IMR-90 (cell line): ENCODE data around the gene MDM1. TPM values are rescaled to one million over a fixed set of nuclear protein-coding genes. Genes with fewer than 3 reads are reported as not detected.

Source experiments
- ATAC-seq: fragments of 200-7000 bp; cut with Tn5 transposase; 2 replicates; pipeline ENCODE4 v1.9.1; 2020; ENCODE audit warnings: low read depth, mild to moderate bottlenecking, moderate library complexity
- BruUV-seq: library from RNA; stranded (reverse); fragments of 400-500 nt; replicated peaks from 2 replicates; lab custom pipeline; 2021; lab: Mats Ljungman, UMichigan
- CTCF ChIA-PET: fragments of 300-600 bp; formaldehyde crosslinking; extraction: SDS; loops from one replicate; lab custom pipeline; 2021; ENCODE audit warnings: antibody characterized with exemption; lab: Yijun Ruan, JAX
- POLR2A ChIA-PET: fragments of 300-600 bp; sonication (Branson Sonifier 250); formaldehyde crosslinking; loops from one replicate; lab custom pipeline; 2022; ENCODE audit warnings: antibody characterized with exemption; ENCODE audit not compliant: unreplicated experiment; lab: Charles Lee
- DNase-seq: peaks from one replicate; pipeline ENCODE4 v3.0.0; 2013
- H2AFZ ChIP-seq: replicated peaks from 2 replicates; pipeline ENCODE3; 2013; ENCODE audit warnings: low read length, mild to moderate bottlenecking; ENCODE audit not compliant: poor library complexity
- H2AK5ac ChIP-seq: 2 replicates; pipeline ENCODE4 v1.6.1; 2013; ENCODE audit warnings: low read depth, low read length, inconsistent platforms
- H2AK9ac ChIP-seq: replicated peaks from 2 replicates; pipeline ENCODE3; 2013; ENCODE audit warnings: mild to moderate bottlenecking, low read depth, low read length, moderate library complexity; ENCODE audit not compliant: poor library complexity
- H2BK120ac ChIP-seq: 2 replicates; pipeline ENCODE4 v1.6.1; 2013; ENCODE audit warnings: low read depth, low read length, inconsistent platforms
- H2BK15ac ChIP-seq: 3 replicates; pipeline ENCODE4 v1.6.1; 2013; ENCODE audit warnings: low read depth, low read length, inconsistent platforms
- H2BK20ac ChIP-seq: 2 replicates; pipeline ENCODE4 v1.6.1; 2013; ENCODE audit warnings: low read depth, mild to moderate bottlenecking, inconsistent platforms, low read length, moderate library complexity
- H2BK5ac ChIP-seq: 2 replicates; pipeline ENCODE4 v1.6.1; 2013; ENCODE audit warnings: mild to moderate bottlenecking, low read depth, low read length, inconsistent platforms; ENCODE audit not compliant: poor library complexity, severe bottlenecking
- H3K14ac ChIP-seq: replicated peaks from 2 replicates; pipeline ENCODE4 v1.6.1; 2013; ENCODE audit warnings: low read depth, low read length, inconsistent platforms
- H3K18ac ChIP-seq: 2 replicates; pipeline ENCODE4 v1.6.1; 2013; ENCODE audit warnings: low read depth, low read length, control low read depth
- H3K23ac ChIP-seq: 2 replicates; pipeline ENCODE4 v1.6.1; 2013; ENCODE audit warnings: low read depth, low read length, inconsistent platforms
- H3K27ac ChIP-seq: 2 replicates; pipeline ENCODE4 v1.5.1; 2013; ENCODE audit warnings: mild to moderate bottlenecking, control low read depth, low read length; ENCODE audit not compliant: insufficient read depth
- H3K27me3 ChIP-seq: 2 replicates; pipeline ENCODE4 v1.6.1; 2013; ENCODE audit warnings: low read length; ENCODE audit not compliant: control insufficient read depth, insufficient read depth
- H3K36me3 ChIP-seq: 2 replicates; pipeline ENCODE4 v1.6.1; 2013; ENCODE audit warnings: low read length, mixed read lengths; ENCODE audit not compliant: control insufficient read depth, insufficient read depth
- H3K4ac ChIP-seq: 2 replicates; pipeline ENCODE4 v1.6.1; 2013; ENCODE audit warnings: low read depth, low read length, inconsistent platforms
- H3K4me1 ChIP-seq: 2 replicates; pipeline ENCODE4 v1.6.1; 2013; ENCODE audit warnings: low read length, mixed read lengths; ENCODE audit not compliant: control insufficient read depth, insufficient read depth
- H3K4me2 ChIP-seq: 2 replicates; pipeline ENCODE4 v1.6.1; 2013; ENCODE audit warnings: low read depth, mild to moderate bottlenecking, control low read depth, low read length, moderate library complexity
- H3K4me3 ChIP-seq: 2 replicates; pipeline ENCODE4 v1.5.1; 2013; ENCODE audit warnings: low read depth, mild to moderate bottlenecking, control low read depth, low read length, moderate library complexity; ENCODE audit not compliant: insufficient read depth
- H3K56ac ChIP-seq: 2 replicates; pipeline ENCODE4 v1.6.1; 2013; ENCODE audit warnings: low read length, inconsistent platforms; ENCODE audit not compliant: insufficient read depth; ENCODE audit errors: extremely low read depth
- H3K79me1 ChIP-seq, 2 experiments: 2 replicates each; pipeline ENCODE4 v1.6.1; 2013; ENCODE audit warnings: low read length in 2 of 2, inconsistent platforms in 1 of 2, low read depth in 1 of 2
- H3K9ac ChIP-seq: 2 replicates; pipeline ENCODE4 v1.6.1; 2013; ENCODE audit warnings: low read depth, low read length, control low read depth
- H3K9me1 ChIP-seq: 2 replicates; pipeline ENCODE4 v1.6.1; 2013; ENCODE audit warnings: low read length, inconsistent platforms; ENCODE audit not compliant: insufficient read depth
- H3K9me3 ChIP-seq: 2 replicates; pipeline ENCODE4 v1.6.1; 2013; ENCODE audit warnings: low read length; ENCODE audit not compliant: control insufficient read depth, insufficient read depth
- H4K20me1 ChIP-seq: 2 replicates; pipeline ENCODE4 v1.6.1; 2013; ENCODE audit warnings: low read length, inconsistent platforms; ENCODE audit not compliant: insufficient read depth
- H4K5ac ChIP-seq: 2 replicates; pipeline ENCODE4 v1.6.1; 2013; ENCODE audit warnings: mild to moderate bottlenecking, low read depth, low read length, control low read depth
- H4K8ac ChIP-seq, 2 experiments: 2 replicates each; pipeline ENCODE4 v1.6.1; 2013; ENCODE audit warnings: low read depth in 2 of 2, low read length in 2 of 2, control low read depth in 1 of 2, inconsistent platforms in 1 of 2
- H4K91ac ChIP-seq: 2 replicates; pipeline ENCODE4 v1.6.1; 2013; ENCODE audit warnings: low read depth, low read length, inconsistent platforms; ENCODE audit not compliant: insufficient read depth
- BHLHE40 ChIP-seq: fragments of 150-350 bp; IDR thresholded peaks from 2 replicates; pipeline ENCODE4 v1.6.1; 2016; ENCODE audit warnings: mild to moderate bottlenecking, low read depth, low read length
- CEBPB ChIP-seq: IDR thresholded peaks from 2 replicates; pipeline ENCODE4 v1.6.1; 2012; ENCODE audit warnings: low read depth, low read length, improper control_type of control experiment
- CHD1 ChIP-seq: IDR thresholded peaks from 2 replicates; pipeline ENCODE4 v1.6.1; 2012; ENCODE audit warnings: low read depth, low read length, improper control_type of control experiment
- CTCF ChIP-seq: conservative IDR thresholded peaks from 2 replicates; pipeline ENCODE4 v1.5.1; 2012; ENCODE audit warnings: mild to moderate bottlenecking, low read depth, low read length, improper control_type of control experiment
- ELK1 ChIP-seq: fragments of 150-350 bp; IDR thresholded peaks from 2 replicates; pipeline ENCODE4 v1.6.1; 2016; ENCODE audit warnings: low read depth, mild to moderate bottlenecking, low read length, moderate library complexity, borderline replicate concordance
- FOS ChIP-seq: fragments of 150-350 bp; IDR thresholded peaks from 2 replicates; pipeline ENCODE4 v1.6.1; 2016; ENCODE audit warnings: low read depth, low read length
- MAFK ChIP-seq: IDR thresholded peaks from 2 replicates; pipeline ENCODE4 v1.6.1; 2012; ENCODE audit warnings: low read depth, low read length, improper control_type of control experiment
- MAZ ChIP-seq: IDR thresholded peaks from 2 replicates; pipeline ENCODE4 v1.6.1; 2012; ENCODE audit warnings: low read depth, mild to moderate bottlenecking, low read length, improper control_type of control experiment, moderate library complexity, borderline replicate concordance
- MXI1 ChIP-seq: IDR thresholded peaks from 2 replicates; pipeline ENCODE4 v1.6.1; 2012; ENCODE audit warnings: low read depth, mild to moderate bottlenecking, low read length, moderate library complexity, borderline replicate concordance
- NFE2L2 ChIP-seq: fragments of 150-350 bp; IDR thresholded peaks from 2 replicates; pipeline ENCODE4 v1.6.1; 2016; ENCODE audit warnings: low read depth, mild to moderate bottlenecking, low read length
- POLR2A ChIP-seq: IDR thresholded peaks from 2 replicates; pipeline ENCODE4 v1.6.1; 2012; ENCODE audit warnings: mild to moderate bottlenecking, low read depth, low read length
- RAD21 ChIP-seq: IDR thresholded peaks from 2 replicates; pipeline ENCODE4 v1.6.1; 2012; ENCODE audit warnings: low read length, improper control_type of control experiment
- RCOR1 ChIP-seq: IDR thresholded peaks from 2 replicates; pipeline ENCODE4 v1.6.1; 2012; ENCODE audit warnings: mild to moderate bottlenecking, low read length, improper control_type of control experiment; ENCODE audit not compliant: insufficient replicate concordance
- RFX5 ChIP-seq: IDR thresholded peaks from 2 replicates; pipeline ENCODE4 v1.8.0; 2012; ENCODE audit warnings: low read depth, mild to moderate bottlenecking, low read length, moderate library complexity
- SMC3 ChIP-seq: fragments of 150-350 bp; IDR thresholded peaks from 2 replicates; pipeline ENCODE4 v1.6.1; 2016; ENCODE audit warnings: low read depth, mild to moderate bottlenecking, antibody characterized with exemption, low read length, moderate library complexity
- USF2 ChIP-seq: fragments of 150-350 bp; IDR thresholded peaks from 2 replicates; pipeline ENCODE4 v1.6.1; 2017; ENCODE audit warnings: mild to moderate bottlenecking, antibody characterized with exemption, low read length, low read depth
- WGBS, 2 experiments: methylation state at CpG; one replicate each; pipeline versions ENCODE4 v1.1.5 to v1.1.7; 2013; ENCODE audit warnings: missing lambda C conversion rate in 2 of 2; ENCODE audit not compliant: insufficient read length in 1 of 2; ENCODE audit errors: extremely low coverage in 2 of 2; 5-methylcytosine and 5-hydroxymethylcytosine counted together
- dilution Hi-C: fragments of 300-500 bp; cut with HindIII; formaldehyde crosslinking; loops from one replicate; pipeline ENCODE4 v1.14.3; 2018; ENCODE audit warnings: low sequenced_read_pairs; ENCODE audit not compliant: unreplicated experiment
- in situ Hi-C: fragments of 300-500 bp; cut with MboI; formaldehyde crosslinking; loops from 3 replicates; pipeline ENCODE4 v1.14.3; 2019; ENCODE audit warnings: low sequenced_read_pairs, inconsistent platforms, mixed read lengths
- intact Hi-C: fragments of 100-400 bp; cut with micrococcal nuclease; formaldehyde crosslinking; loops from 2 replicates; pipeline ENCODE4 v1.10.0; 2022
- polyA plus RNA-seq, 3 experiments: library from polyadenylated mRNA; depleted of rRNA; stranded (reverse); fragments of >200 nt; gene quantifications; 2 replicates each; pipeline ENCODE4 v1.2.3, GENCODE V29; 2012; ENCODE audit warnings: low replicate concordance in 1 of 3
- total RNA-seq: library from RNA; depleted of rRNA; stranded (reverse); fragments of >200 nt; gene quantifications from 2 replicates; pipeline ENCODE4 v1.2.3, GENCODE V29; 2012

The MDM1 gene
- total and polyA plus RNA-seq, 2 of the 4 experiments (the other 2 are of a cell fraction): 5.6 to 5.7 TPM

GRCh38 chr12:68350753-68351152 is 18.6 kb upstream of the MDM1 start:
- Histone ChIP-seq H2BK120ac (peak overlapping the region; percentile 50; the same call in 1 of the 2 replicates), H4K20me1 (no peaks in the 10 kb centered on the region), H2AK9ac (no peak overlapping the region), H3K9ac (no peak overlapping the region; the same call in 1 of the 2 replicates), H3K18ac (peak overlapping the region; percentile 11; the same call in 1 of the 2 replicates), H3K27me3 (peaks cover 4% of the 10 kb centered on the region; the same call in 1 of the 2 replicates), H3K56ac (no peak overlapping the region), H4K91ac (no peak overlapping the region), H2AK5ac (no peak overlapping the region), H4K8ac (peak overlapping the region in 1 of 2 experiments; percentile 54; a peak in 1 of 4 replicates), H3K36me3 (no peaks in the 10 kb centered on the region), H3K4ac (no peak overlapping the region; the same call in 1 of the 2 replicates), H2BK20ac (no peak overlapping the region), H3K4me2 (peak overlapping the region; percentile 46; the same call in 1 of the 2 replicates), H3K9me3 (no peaks in the 10 kb centered on the region), H3K4me1 (peaks cover 17% of the 10 kb centered on the region), H4K5ac (no peak overlapping the region), H3K23ac (no peak overlapping the region), H3K79me1 (no peaks in the 10 kb centered on the region), H2AFZ (no peak overlapping the region), H2BK15ac (no peak overlapping the region), H3K4me3 (no peak overlapping the region), H2BK5ac (no peak overlapping the region), H3K9me1 (no peaks in the 10 kb centered on the region), H3K14ac (no peak overlapping the region), H3K27ac (no peak overlapping the region)
- TF ChIP-seq USF2 (no peak), FOS (no peak), RFX5 (no peak), RAD21 (no peak), BHLHE40 (no peak), NFE2L2 (no peak), MAFK (no peak), CEBPB (no peak), ELK1 (no peak), POLR2A (no peak), CHD1 (no peak), MAZ (no peak), MXI1 (no peak), SMC3 (no peak), RCOR1 (no peak), CTCF (no peak)
- BruUV-seq: no TSS peak
- DNase-seq (peak; percentile 41), ATAC-seq (peak; percentile 61)
- WGBS, 2 experiments: no CpG with 5 or more reads among the region's 3 CpGs
- CTCF ChIA-PET: no interaction called here
- in situ Hi-C loops: loop anchor here (25.0 kb wide), 1 partner anchor 337 kb away; the partner anchor contains the start of gene NUP107
- intact Hi-C loops: no loop called here
- dilution Hi-C loops: no loop called here
- POLR2A ChIA-PET: no interaction called here
